ENCODE measurements around the gene PPP1R9A.

PPP1R9A gene

DNA sequence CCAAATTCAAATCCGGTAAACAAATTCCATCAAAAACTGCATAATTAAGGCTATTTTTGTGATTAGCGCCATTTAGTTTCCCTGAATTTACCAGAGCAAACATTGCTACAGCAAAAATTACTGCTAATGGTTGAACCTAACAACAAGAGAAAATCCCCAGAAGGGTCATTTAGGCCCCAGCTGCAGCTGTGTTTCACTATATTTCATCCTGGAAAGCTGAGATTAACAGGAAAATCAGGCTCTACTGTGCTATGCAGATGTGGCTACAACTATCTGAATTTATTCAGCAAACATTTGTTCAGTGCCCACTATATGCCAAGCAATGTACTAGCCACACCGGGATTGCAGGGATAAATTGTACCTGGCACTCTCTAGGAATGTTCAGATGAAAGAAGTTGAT lies 312.9 kb downstream of the PPP1R9A start:
- TF ChIP-seq, protein P1, sequence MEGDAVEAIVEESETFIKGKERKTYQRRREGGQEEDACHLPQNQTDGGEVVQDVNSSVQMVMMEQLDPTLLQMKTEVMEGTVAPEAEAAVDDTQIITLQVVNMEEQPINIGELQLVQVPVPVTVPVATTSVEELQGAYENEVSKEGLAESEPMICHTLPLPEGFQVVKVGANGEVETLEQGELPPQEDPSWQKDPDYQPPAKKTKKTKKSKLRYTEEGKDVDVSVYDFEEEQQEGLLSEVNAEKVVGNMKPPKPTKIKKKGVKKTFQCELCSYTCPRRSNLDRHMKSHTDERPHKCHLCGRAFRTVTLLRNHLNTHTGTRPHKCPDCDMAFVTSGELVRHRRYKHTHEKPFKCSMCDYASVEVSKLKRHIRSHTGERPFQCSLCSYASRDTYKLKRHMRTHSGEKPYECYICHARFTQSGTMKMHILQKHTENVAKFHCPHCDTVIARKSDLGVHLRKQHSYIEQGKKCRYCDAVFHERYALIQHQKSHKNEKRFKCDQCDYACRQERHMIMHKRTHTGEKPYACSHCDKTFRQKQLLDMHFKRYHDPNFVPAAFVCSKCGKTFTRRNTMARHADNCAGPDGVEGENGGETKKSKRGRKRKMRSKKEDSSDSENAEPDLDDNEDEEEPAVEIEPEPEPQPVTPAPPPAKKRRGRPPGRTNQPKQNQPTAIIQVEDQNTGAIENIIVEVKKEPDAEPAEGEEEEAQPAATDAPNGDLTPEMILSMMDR (IDR thresholded peaks at IDR 0.05; ENCODE audit: low read depth, low read length, missing control alignments): no peak
- Histone ChIP-seq H3K27ac (no peak overlapping the region), H3K36me3 (replicated peaks) (no peaks in the 10 kb centered on the region), H3K4me3 (ENCODE audit: low read depth, low read length) (no peak overlapping the region), H3K27me3 (replicated peaks) (no peaks in the 10 kb centered on the region)
- in situ Hi-C loops (cut with HindIII; ENCODE audit: low pct_ligation_motif_present, low sequenced_read_pairs): loop anchor here (25.0 kb wide), 1 partner anchor 783 kb away; no protein-coding TSS in a partner anchor
- DNase-seq: no peak

- Histone ChIP-seq H3K36me3 (replicated peaks) (no peaks in the 10 kb centered on the region), H3K4me3 (ENCODE audit: low read depth, low read length) (no peak overlapping the region), H3K27ac (no peak overlapping the region), H3K27me3 (replicated peaks) (no peaks in the 10 kb centered on the region)
- in situ Hi-C loops (cut with HindIII; ENCODE audit: low pct_ligation_motif_present, low sequenced_read_pairs): no loop called here
- TF ChIP-seq, protein P1 (IDR thresholded peaks at IDR 0.05; ENCODE audit: low read depth, low read length, missing control alignments): no peak
- DNase-seq: no peak
Observed at GRCh38 chr7:95225301-95225700, 317.9 kb downstream of the PPP1R9A start.

DNA sequence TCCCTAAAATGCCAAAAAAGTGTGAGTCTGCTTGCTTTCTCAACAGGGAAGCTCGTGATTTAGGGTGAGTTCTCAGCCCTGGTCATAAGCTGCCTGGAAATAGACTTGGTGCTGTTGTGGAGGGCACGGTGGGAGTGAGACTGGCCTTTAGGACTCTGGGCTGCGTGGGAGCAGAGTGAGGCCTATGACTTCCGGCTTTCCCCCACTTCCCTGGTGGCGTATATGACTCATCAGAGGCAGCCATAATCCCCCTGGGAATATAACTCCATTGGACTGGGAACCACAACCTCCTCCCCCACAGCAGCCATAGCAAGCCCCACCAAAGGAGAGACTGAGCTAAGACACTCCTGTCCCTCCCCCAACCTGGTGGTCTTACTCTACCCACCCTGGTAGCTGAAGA lies 321.9 kb downstream of the PPP1R9A start:
- H3K27me3 ChIP-seq (replicated peaks): no peaks in the 10 kb centered on the region
- H3K27ac ChIP-seq: peak overlapping the region; percentile 5
- no peaks in the 10 kb centered on the region for H3K36me3 ChIP-seq (replicated peaks)
- peak; percentile 52 for DNase-seq
- in situ Hi-C loops (cut with HindIII; ENCODE audit: low pct_ligation_motif_present, low sequenced_read_pairs): no loop called here
- H3K4me3 ChIP-seq (ENCODE audit: low read depth, low read length): no peak overlapping the region
- TF ChIP-seq, protein P1 (IDR thresholded peaks at IDR 0.05; ENCODE audit: low read depth, low read length, missing control alignments): no peak

DNA sequence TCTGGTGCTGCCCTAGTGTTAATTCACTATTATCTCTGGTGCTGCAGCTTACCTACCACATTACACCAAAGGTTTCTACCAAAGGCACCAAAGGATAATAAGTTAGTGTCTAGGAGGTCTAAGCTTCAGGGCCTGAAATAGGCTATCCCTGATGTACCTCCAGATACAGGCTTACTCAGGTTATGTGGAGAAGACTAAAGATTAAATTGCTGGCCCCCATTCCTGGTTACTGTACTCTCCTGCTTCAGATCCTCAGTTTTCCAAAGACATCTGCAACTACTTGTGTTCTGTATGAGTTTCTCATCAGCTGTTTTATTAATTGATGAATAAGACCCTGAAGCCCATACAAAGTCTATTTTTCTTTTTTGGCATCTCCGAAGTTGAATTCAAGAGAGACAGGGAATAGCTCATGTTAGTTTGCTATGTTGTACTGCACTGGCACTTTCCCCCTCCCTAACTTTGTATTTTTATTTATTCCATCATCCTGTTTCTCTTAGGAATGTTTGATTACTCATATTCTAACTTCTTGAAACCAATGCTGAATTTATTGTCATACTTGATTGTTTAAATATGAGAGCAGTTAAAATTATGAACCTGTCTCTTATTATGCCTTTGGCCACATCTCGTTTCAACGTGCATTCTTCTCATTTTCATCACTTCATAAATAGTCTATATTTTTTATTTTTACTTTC lies 331.0 kb downstream of the PPP1R9A start:
- H3K4me3 ChIP-seq (ENCODE audit: low read depth, low read length): no peak overlapping the region
- no peak overlapping the region for H3K27ac ChIP-seq
- H3K36me3 ChIP-seq (replicated peaks): no peaks in the 10 kb centered on the region
- H3K27me3 ChIP-seq (replicated peaks): no peaks in the 10 kb centered on the region
- TF ChIP-seq, protein P1 (IDR thresholded peaks at IDR 0.05; ENCODE audit: low read depth, low read length, missing control alignments): no peak
- DNase-seq: no peak
- in situ Hi-C loops (cut with HindIII; ENCODE audit: low pct_ligation_motif_present, low sequenced_read_pairs): no loop called here

DNA sequence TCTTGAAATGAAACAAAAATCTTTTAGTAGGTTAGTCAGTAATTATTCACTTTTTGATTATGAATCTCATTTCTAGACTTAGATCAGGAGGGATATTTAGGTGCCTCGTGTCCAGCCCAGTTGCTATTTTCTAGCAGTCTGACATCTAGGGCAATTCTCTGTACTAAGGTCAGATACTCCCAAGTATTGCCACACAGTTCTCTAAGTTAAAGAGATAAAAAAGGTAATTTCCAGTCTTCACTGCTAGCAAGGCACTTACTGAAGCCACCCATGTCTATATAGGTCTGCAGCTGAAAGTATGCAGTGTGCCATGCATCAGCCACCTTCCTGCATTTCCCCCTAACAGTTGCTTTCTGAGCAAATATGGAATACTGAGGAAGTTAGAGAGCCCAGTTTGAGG lies 333.5 kb downstream of the PPP1R9A start:
- no peaks in the 10 kb centered on the region for H3K36me3 ChIP-seq (replicated peaks)
- no peaks in the 10 kb centered on the region for H3K27me3 ChIP-seq (replicated peaks)
- TF ChIP-seq, protein P1 (IDR thresholded peaks at IDR 0.05; ENCODE audit: low read depth, low read length, missing control alignments): no peak
- DNase-seq: no peak
- in situ Hi-C loops (cut with HindIII; ENCODE audit: low pct_ligation_motif_present, low sequenced_read_pairs): no loop called here
- no peak overlapping the region for H3K4me3 ChIP-seq (ENCODE audit: low read depth, low read length)
- H3K27ac ChIP-seq: no peak overlapping the region

DNA sequence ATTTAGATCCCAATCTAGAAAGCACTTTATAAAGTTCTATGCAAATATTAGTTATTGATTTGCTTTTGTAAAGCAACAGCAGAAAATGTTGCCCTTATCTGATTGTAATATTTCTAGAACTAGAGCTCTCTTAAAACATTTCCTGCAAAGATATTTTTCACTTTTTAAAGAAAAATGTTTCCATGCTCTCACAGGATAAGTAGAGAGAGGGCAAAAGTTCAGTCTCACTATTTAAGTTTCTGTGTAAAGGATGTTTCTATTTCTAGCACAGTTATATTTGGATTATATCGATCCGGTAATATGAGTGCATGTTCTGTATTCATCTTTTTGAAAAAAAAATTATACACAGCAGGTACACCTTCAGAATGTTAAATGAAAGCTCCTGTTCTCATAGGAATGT lies 334.9 kb downstream of the PPP1R9A start:
- Histone ChIP-seq H3K36me3 (replicated peaks) (no peaks in the 10 kb centered on the region), H3K27ac (no peak overlapping the region), H3K27me3 (replicated peaks) (no peaks in the 10 kb centered on the region), H3K4me3 (ENCODE audit: low read depth, low read length) (no peak overlapping the region)
- TF ChIP-seq, protein P1 (IDR thresholded peaks at IDR 0.05; ENCODE audit: low read depth, low read length, missing control alignments): no peak
- in situ Hi-C loops (cut with HindIII; ENCODE audit: low pct_ligation_motif_present, low sequenced_read_pairs): no loop called here
- DNase-seq: no peak

Data from brain microvascular endothelial cell (primary cell).